IMR-90 (cell line): ENCODE data around the gene PRR5. TPM values are rescaled to one million over a fixed set of nuclear protein-coding genes. Genes with fewer than 3 reads are reported as not detected.

Experiments
- ATAC-seq: fragments of 200-7000 bp; cut with Tn5 transposase; 2 replicates; pipeline ENCODE4 v1.9.1; 2020; ENCODE audit warnings: low read depth, mild to moderate bottlenecking, moderate library complexity
- BruUV-seq: library from RNA; stranded (reverse); fragments of 400-500 nt; replicated peaks from 2 replicates; lab custom pipeline; 2021; lab: Mats Ljungman, UMichigan
- CTCF ChIA-PET: fragments of 300-600 bp; formaldehyde crosslinking; extraction: SDS; loops from one replicate; lab custom pipeline; 2021; ENCODE audit warnings: antibody characterized with exemption; lab: Yijun Ruan, JAX
- POLR2A ChIA-PET: fragments of 300-600 bp; sonication (Branson Sonifier 250); formaldehyde crosslinking; loops from one replicate; lab custom pipeline; 2022; ENCODE audit warnings: antibody characterized with exemption; ENCODE audit not compliant: unreplicated experiment; lab: Charles Lee
- DNase-seq: peaks from one replicate; pipeline ENCODE4 v3.0.0; 2013
- H2AFZ ChIP-seq: replicated peaks from 2 replicates; pipeline ENCODE3; 2013; ENCODE audit warnings: low read length, mild to moderate bottlenecking; ENCODE audit not compliant: poor library complexity
- H2AK5ac ChIP-seq: 2 replicates; pipeline ENCODE4 v1.6.1; 2013; ENCODE audit warnings: low read depth, low read length, inconsistent platforms
- H2AK9ac ChIP-seq: replicated peaks from 2 replicates; pipeline ENCODE3; 2013; ENCODE audit warnings: mild to moderate bottlenecking, low read depth, low read length, moderate library complexity; ENCODE audit not compliant: poor library complexity
- H2BK120ac ChIP-seq: 2 replicates; pipeline ENCODE4 v1.6.1; 2013; ENCODE audit warnings: low read depth, low read length, inconsistent platforms
- H2BK15ac ChIP-seq: 3 replicates; pipeline ENCODE4 v1.6.1; 2013; ENCODE audit warnings: low read depth, low read length, inconsistent platforms
- H2BK20ac ChIP-seq: 2 replicates; pipeline ENCODE4 v1.6.1; 2013; ENCODE audit warnings: low read depth, mild to moderate bottlenecking, inconsistent platforms, low read length, moderate library complexity
- H2BK5ac ChIP-seq: 2 replicates; pipeline ENCODE4 v1.6.1; 2013; ENCODE audit warnings: mild to moderate bottlenecking, low read depth, low read length, inconsistent platforms; ENCODE audit not compliant: poor library complexity, severe bottlenecking
- H3K14ac ChIP-seq: replicated peaks from 2 replicates; pipeline ENCODE4 v1.6.1; 2013; ENCODE audit warnings: low read depth, low read length, inconsistent platforms
- H3K18ac ChIP-seq: 2 replicates; pipeline ENCODE4 v1.6.1; 2013; ENCODE audit warnings: low read depth, low read length, control low read depth
- H3K23ac ChIP-seq: 2 replicates; pipeline ENCODE4 v1.6.1; 2013; ENCODE audit warnings: low read depth, low read length, inconsistent platforms
- H3K27ac ChIP-seq: 2 replicates; pipeline ENCODE4 v1.5.1; 2013; ENCODE audit warnings: mild to moderate bottlenecking, control low read depth, low read length; ENCODE audit not compliant: insufficient read depth
- H3K27me3 ChIP-seq: 2 replicates; pipeline ENCODE4 v1.6.1; 2013; ENCODE audit warnings: low read length; ENCODE audit not compliant: control insufficient read depth, insufficient read depth
- H3K36me3 ChIP-seq: 2 replicates; pipeline ENCODE4 v1.6.1; 2013; ENCODE audit warnings: low read length, mixed read lengths; ENCODE audit not compliant: control insufficient read depth, insufficient read depth
- H3K4ac ChIP-seq: 2 replicates; pipeline ENCODE4 v1.6.1; 2013; ENCODE audit warnings: low read depth, low read length, inconsistent platforms
- H3K4me1 ChIP-seq: 2 replicates; pipeline ENCODE4 v1.6.1; 2013; ENCODE audit warnings: low read length, mixed read lengths; ENCODE audit not compliant: control insufficient read depth, insufficient read depth
- H3K4me2 ChIP-seq: 2 replicates; pipeline ENCODE4 v1.6.1; 2013; ENCODE audit warnings: low read depth, mild to moderate bottlenecking, control low read depth, low read length, moderate library complexity
- H3K4me3 ChIP-seq: 2 replicates; pipeline ENCODE4 v1.5.1; 2013; ENCODE audit warnings: low read depth, mild to moderate bottlenecking, control low read depth, low read length, moderate library complexity; ENCODE audit not compliant: insufficient read depth
- H3K56ac ChIP-seq: 2 replicates; pipeline ENCODE4 v1.6.1; 2013; ENCODE audit warnings: low read length, inconsistent platforms; ENCODE audit not compliant: insufficient read depth; ENCODE audit errors: extremely low read depth
- H3K79me1 ChIP-seq, 2 experiments: 2 replicates each; pipeline ENCODE4 v1.6.1; 2013; ENCODE audit warnings: low read length in 2 of 2, inconsistent platforms in 1 of 2, low read depth in 1 of 2
- H3K9ac ChIP-seq: 2 replicates; pipeline ENCODE4 v1.6.1; 2013; ENCODE audit warnings: low read depth, low read length, control low read depth
- H3K9me1 ChIP-seq: 2 replicates; pipeline ENCODE4 v1.6.1; 2013; ENCODE audit warnings: low read length, inconsistent platforms; ENCODE audit not compliant: insufficient read depth
- H3K9me3 ChIP-seq: 2 replicates; pipeline ENCODE4 v1.6.1; 2013; ENCODE audit warnings: low read length; ENCODE audit not compliant: control insufficient read depth, insufficient read depth
- H4K20me1 ChIP-seq: 2 replicates; pipeline ENCODE4 v1.6.1; 2013; ENCODE audit warnings: low read length, inconsistent platforms; ENCODE audit not compliant: insufficient read depth
- H4K5ac ChIP-seq: 2 replicates; pipeline ENCODE4 v1.6.1; 2013; ENCODE audit warnings: mild to moderate bottlenecking, low read depth, low read length, control low read depth
- H4K8ac ChIP-seq, 2 experiments: 2 replicates each; pipeline ENCODE4 v1.6.1; 2013; ENCODE audit warnings: low read depth in 2 of 2, low read length in 2 of 2, control low read depth in 1 of 2, inconsistent platforms in 1 of 2
- H4K91ac ChIP-seq: 2 replicates; pipeline ENCODE4 v1.6.1; 2013; ENCODE audit warnings: low read depth, low read length, inconsistent platforms; ENCODE audit not compliant: insufficient read depth
- BHLHE40 ChIP-seq: fragments of 150-350 bp; IDR thresholded peaks from 2 replicates; pipeline ENCODE4 v1.6.1; 2016; ENCODE audit warnings: mild to moderate bottlenecking, low read depth, low read length
- CTCF ChIP-seq: conservative IDR thresholded peaks from 2 replicates; pipeline ENCODE4 v1.5.1; 2012; ENCODE audit warnings: mild to moderate bottlenecking, low read depth, low read length, improper control_type of control experiment
- MAZ ChIP-seq: IDR thresholded peaks from 2 replicates; pipeline ENCODE4 v1.6.1; 2012; ENCODE audit warnings: low read depth, mild to moderate bottlenecking, low read length, improper control_type of control experiment, moderate library complexity, borderline replicate concordance
- MXI1 ChIP-seq: IDR thresholded peaks from 2 replicates; pipeline ENCODE4 v1.6.1; 2012; ENCODE audit warnings: low read depth, mild to moderate bottlenecking, low read length, moderate library complexity, borderline replicate concordance
- RCOR1 ChIP-seq: IDR thresholded peaks from 2 replicates; pipeline ENCODE4 v1.6.1; 2012; ENCODE audit warnings: mild to moderate bottlenecking, low read length, improper control_type of control experiment; ENCODE audit not compliant: insufficient replicate concordance
- SMC3 ChIP-seq: fragments of 150-350 bp; IDR thresholded peaks from 2 replicates; pipeline ENCODE4 v1.6.1; 2016; ENCODE audit warnings: low read depth, mild to moderate bottlenecking, antibody characterized with exemption, low read length, moderate library complexity
- WGBS, 2 experiments: methylation state at CpG; one replicate each; pipeline versions ENCODE4 v1.1.5 to v1.1.7; 2013; ENCODE audit warnings: missing lambda C conversion rate in 2 of 2; ENCODE audit not compliant: insufficient read length in 1 of 2; ENCODE audit errors: extremely low coverage in 2 of 2; 5-methylcytosine and 5-hydroxymethylcytosine counted together
- dilution Hi-C: fragments of 300-500 bp; cut with HindIII; formaldehyde crosslinking; loops from one replicate; pipeline ENCODE4 v1.14.3; 2018; ENCODE audit warnings: low sequenced_read_pairs; ENCODE audit not compliant: unreplicated experiment
- in situ Hi-C: fragments of 300-500 bp; cut with MboI; formaldehyde crosslinking; loops from 3 replicates; pipeline ENCODE4 v1.14.3; 2019; ENCODE audit warnings: low sequenced_read_pairs, inconsistent platforms, mixed read lengths
- intact Hi-C: fragments of 100-400 bp; cut with micrococcal nuclease; formaldehyde crosslinking; loops from 2 replicates; pipeline ENCODE4 v1.10.0; 2022
- polyA plus RNA-seq, 3 experiments: library from polyadenylated mRNA; depleted of rRNA; stranded (reverse); fragments of >200 nt; gene quantifications; 2 replicates each; pipeline ENCODE4 v1.2.3, GENCODE V29; 2012; ENCODE audit warnings: low replicate concordance in 1 of 3
- total RNA-seq: library from RNA; depleted of rRNA; stranded (reverse); fragments of >200 nt; gene quantifications from 2 replicates; pipeline ENCODE4 v1.2.3, GENCODE V29; 2012

PRR5 gene
- total and polyA plus RNA-seq, 2 of the 4 experiments (the other 2 are of a cell fraction): 8.1 to 24.3 TPM

- CTCF ChIA-PET: no interaction called here
- Histone ChIP-seq H3K4me1 (peaks cover 37% of the 10 kb centered on the region), H3K9me3 (no peaks in the 10 kb centered on the region), H3K23ac (peak overlapping the region; percentile 60; the same call in 1 of the 2 replicates), H4K8ac (peak overlapping the region in 1 of 2 experiments; percentile 12; a peak in 1 of 4 replicates), H3K9ac (peak overlapping the region; percentile 5), H4K91ac (no peak overlapping the region; the same call in 1 of the 2 replicates), H4K20me1 (peaks cover 22% of the 10 kb centered on the region), H3K4ac (peak overlapping the region; percentile 40), H2BK120ac (no peak overlapping the region; the same call in 1 of the 2 replicates), H2BK20ac (no peak overlapping the region), H3K4me2 (peak overlapping the region; percentile 50), H3K14ac (no peak overlapping the region), H3K79me1 (peaks cover 17 to 30% of the 10 kb centered on the region in 2 experiments), H3K4me3 (peak overlapping the region; percentile 62), H3K36me3 (peaks cover 1% of the 10 kb centered on the region; the same call in 1 of the 2 replicates), H3K27ac (no peak overlapping the region; the same call in 1 of the 2 replicates), H2AK9ac (peak overlapping the region; percentile 84), H2AK5ac (no peak overlapping the region), H2AFZ (peak overlapping the region; percentile 84), H3K18ac (no peak overlapping the region; the same call in 1 of the 2 replicates), H3K9me1 (peaks cover 13% of the 10 kb centered on the region; the same call in 1 of the 2 replicates), H3K56ac (no peak overlapping the region; the same call in 1 of the 2 replicates), H3K27me3 (no peaks in the 10 kb centered on the region), H2BK15ac (no peak overlapping the region), H4K5ac (no peak overlapping the region), H2BK5ac (no peak overlapping the region)
- TF ChIP-seq BHLHE40 (no peak), RCOR1 (no peak), CTCF (peak; percentile 29; the same call in 1 of the 2 replicates), MXI1 (peak; percentile 54; the same call in 1 of the 2 replicates), SMC3 (0 out of 2 replicates have a peak, but pooled peaks have one; percentile 9), MAZ (0 out of 2 replicates have a peak, but pooled peaks have one; percentile 14)
- DNase-seq (peak; percentile 54), ATAC-seq (peak; percentile 4; the same call in 1 of the 2 replicates)
- in situ Hi-C loops (no loop called here), intact Hi-C loops (no loop called here), dilution Hi-C loops (no loop called here)
- no TSS peak for BruUV-seq
- 2% methylated on average over 43 of the region's 60 CpGs; no CpG with 5 or more reads in 1 of the 2 experiments for whole genome bisulfite sequencing, 2 experiments
- POLR2A ChIA-PET: no interaction called here
Measured at GRCh38 chr22:44702479-44703198, 635 bp downstream of the PRR5 start.
